Stimulated activated CD4-positive, alpha-beta T cell treated with anti-CD3 and anti-CD28 coated beads, Interleukin-4, amount 100 ng/mL, for 1 hour (primary cell): Measurements from ENCODE around the gene NUMBL.
"Not testable (repeated sequence)": the region's sequence is repeated elsewhere in the genome, so short reads cannot be mapped to it uniquely, and the experiment has no call there.

Experiments
- DNase-seq: peaks from one replicate; pipeline ENCODE4 v3.0.0-alpha.2; 2020

Gene NUMBL

DNA sequence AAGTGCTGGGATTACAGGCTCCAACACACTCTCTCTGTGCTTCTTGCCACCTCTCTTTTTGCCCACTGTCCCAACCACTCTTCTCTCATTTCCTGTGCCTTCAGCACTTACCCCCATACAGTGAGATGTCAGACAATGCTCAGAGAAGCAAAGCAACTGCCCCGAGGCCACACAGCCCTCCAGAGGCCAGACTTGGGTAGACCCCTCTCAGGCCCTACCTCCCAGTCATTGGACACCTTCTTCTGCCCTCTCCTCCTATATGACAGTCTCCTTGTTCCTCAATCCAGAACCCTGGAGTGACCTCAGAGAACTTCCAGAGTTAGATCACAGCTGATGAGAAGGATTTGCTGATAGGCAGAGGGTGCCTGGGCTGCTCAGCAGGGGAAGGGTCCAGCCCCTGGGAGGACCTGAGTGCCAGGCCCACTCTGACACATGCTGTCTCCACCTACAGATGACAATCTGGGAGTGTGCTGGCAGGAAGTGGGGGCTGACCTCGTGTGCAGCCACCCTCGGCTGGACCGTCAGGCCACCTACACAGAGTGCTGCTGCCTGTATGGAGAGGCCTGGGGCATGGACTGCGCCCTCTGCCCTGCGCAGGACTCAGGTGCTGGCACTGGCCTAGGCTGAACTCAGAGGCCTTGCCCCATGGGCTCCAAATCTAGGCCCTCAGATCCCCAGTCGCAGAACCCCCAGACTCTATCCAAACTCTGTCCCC is 64.9 kb downstream of the NUMBL start:
- no peak for DNase-seq

DNA sequence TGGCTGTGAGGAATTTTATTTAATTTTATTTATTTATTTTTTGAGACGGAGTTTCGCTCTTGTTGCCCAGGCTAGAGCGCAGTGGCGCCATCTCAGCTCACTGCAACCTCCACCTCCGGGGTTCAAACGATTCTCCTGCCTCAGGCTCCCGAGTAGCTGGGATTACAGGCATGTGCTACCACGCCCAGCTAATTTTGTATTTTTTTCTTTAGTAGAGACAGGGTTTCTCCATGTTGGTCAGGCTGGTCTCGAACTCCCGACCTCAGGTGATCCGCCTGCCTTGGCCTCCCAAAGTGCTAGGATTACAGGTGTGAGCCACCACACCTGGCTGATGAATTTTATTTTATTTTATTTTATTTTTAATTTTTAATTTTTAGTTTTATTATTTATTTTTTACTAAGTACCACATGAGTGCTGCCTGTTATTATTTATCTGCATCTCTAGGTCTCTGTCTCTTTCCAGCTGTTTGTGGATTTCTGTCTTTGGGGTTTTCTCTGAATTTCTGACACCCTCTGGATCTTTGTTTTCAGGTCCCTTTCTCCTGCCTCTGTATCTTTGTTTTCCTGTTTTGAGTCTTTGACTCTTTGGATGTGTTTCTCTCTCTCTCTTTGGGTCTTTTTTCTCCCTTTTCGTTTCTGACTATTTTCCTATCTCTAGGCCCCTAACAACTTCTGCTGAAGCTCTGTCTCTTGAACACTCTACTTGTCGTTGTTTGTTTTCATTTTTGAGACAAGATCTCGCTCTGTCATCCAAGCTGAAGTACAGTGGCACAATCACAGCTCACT is 65.9 kb downstream of the NUMBL start:
- not testable (repeated sequence) for DNase-seq

DNA sequence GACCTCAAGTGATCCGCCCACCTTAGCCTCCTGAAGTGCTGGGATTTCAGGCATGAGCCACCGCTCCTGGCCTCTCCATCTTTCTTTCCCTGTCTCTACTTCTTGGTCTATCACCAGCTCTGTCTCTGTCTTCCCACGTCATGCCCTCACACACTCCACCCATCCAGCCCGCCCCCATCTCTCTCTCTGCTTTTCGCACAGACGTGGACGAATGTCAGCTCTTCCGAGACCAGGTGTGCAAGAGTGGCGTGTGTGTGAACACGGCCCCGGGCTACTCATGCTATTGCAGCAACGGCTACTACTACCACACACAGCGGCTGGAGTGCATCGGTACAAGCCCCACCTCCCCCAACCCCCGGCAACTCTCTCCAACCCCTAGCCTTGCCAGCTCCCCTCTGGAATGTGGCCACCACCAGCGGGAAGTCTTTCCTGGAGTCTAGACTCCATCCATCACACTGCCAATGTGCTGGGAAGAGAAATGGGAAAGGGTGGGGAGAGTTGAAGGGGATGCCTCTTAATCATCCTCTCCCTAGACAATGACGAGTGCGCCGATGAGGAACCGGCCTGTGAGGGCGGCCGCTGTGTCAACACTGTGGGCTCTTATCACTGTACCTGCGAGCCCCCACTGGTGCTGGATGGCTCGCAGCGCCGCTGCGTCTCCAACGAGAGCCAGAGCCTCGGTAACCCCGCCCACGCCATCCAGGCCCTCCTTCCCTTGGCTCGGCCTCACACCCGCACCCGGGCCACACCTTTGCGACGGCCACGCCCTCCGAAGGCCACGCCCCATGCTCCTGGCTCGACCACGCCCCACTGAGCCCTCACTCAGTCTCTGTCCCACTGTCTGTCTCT is 66.8 kb downstream of the NUMBL start:
- DNase-seq: no peak

DNA sequence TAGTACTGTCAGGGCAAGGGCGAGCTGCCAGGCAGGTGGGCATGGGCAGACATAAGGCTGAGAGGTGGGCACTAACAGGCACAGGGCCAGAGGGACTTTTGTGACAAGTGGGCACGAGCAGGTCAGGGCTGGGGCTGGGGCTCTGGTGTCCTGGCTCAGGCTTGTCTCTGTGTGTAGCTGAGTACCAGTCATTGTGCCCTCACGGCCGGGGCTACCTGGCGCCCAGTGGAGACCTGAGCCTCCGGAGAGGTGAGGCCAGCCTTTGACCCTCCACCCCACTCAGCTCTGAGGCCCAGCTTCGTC is 67.7 kb downstream of the NUMBL start:
- DNase-seq: no peak

DNA sequence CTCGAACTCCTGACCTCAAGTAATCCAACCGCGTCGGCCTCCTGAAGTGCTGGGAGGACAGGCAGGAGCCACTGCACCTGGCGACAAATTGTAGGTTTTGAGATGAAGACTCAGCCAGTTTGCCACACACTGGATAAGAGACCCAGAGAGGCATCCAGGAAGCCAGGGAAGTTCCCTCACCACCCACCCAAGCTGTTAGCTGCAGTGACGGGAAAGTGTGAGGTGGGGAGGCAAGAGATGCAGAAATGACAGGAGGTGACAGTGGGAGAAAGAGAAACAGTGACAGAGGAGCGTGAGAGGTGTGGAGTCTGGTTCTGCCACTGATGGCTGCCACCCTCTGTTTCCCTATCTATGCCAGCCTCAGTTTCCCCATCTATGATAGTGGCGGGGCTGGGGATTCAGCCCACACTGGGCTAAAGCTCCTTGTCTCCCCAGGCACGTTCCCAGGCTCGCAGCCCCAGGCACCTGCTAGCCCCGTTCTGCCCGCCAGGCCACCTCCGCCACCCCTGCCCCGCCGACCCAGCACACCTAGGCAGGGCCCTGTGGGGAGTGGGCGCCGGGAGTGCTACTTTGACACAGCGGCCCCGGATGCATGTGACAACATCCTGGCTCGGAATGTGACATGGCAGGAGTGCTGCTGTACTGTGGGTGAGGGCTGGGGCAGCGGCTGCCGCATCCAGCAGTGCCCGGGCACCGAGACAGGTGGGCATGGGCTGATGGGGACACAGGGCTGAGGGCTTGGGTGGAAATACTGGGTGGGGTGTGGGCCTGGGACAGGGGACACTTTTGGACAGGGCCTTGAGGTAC is 68.3 kb downstream of the NUMBL start:
- no peak for DNase-seq

DNA sequence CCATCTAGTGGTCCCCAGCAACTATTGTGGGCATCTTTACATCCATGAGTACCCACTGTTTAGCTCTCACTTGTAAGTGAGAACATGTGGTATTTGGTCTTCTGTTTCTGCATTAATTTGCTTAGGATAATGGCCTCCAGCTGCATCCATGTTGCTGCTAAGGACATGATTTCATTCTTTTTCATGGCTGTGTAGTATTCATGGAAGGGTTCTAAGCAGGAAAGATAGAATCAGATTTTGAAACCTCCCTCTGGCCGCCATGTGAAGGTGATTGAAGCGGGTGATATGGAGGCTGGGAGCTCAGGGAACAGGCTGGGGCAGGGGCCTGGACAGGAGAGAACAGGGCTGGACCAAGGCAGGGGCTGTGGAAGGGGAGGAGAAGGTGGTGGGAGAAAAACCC is 69.2 kb downstream of the NUMBL start:
- no peak for DNase-seq

DNA sequence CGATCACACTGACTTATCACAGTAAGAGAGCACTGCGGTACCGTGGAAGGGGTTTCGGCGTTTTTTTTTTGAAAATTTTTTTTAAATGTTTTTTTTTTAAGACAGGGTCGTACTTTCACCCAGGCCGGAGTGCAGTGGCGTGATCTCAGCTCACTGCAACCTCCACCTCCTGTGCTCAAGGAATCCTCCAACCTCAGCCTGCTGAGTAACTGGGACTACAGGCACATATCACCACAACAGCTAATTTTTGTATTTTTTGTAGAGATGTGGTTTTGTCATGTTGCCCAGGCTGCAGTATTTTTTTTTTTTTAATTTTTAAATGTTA is 70.3 kb downstream of the NUMBL start:
- DNase-seq: no peak

DNA sequence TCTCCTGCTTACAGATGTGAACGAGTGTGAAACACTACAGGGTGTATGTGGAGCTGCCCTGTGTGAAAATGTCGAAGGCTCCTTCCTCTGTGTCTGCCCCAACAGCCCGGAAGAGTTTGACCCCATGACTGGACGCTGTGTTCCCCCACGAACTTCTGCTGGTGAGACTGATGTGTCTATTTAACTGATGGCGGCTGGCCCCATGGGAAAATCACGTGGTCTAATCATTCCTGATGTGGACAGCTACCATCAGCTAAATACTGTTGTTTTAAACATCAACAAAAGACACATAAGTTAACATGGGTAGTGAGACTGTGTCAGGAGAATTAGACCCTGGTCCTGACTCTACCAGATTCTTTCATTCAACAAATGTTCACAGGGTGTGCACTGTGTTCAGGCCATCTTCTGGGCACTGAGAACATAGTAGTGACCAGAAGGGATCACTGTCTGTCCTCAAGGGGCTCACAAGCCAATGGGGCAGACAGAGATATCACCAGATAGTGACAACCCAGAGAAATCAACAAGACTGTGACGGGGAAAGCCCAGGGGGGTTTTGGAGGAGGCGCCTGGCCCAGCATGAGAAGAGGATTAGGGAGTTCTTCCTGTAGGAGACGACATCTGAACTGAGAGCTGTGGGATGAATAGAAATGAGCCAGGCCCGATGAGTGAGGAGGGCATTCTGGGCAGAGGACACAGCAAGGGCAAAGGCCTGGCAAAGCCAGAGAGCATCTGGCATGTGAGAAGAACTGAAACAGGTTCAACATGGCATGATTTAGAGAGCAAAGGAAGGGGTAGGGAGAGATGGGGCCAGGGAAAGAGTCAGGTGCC is 70.9 kb downstream of the NUMBL start:
- DNase-seq: no peak

DNA sequence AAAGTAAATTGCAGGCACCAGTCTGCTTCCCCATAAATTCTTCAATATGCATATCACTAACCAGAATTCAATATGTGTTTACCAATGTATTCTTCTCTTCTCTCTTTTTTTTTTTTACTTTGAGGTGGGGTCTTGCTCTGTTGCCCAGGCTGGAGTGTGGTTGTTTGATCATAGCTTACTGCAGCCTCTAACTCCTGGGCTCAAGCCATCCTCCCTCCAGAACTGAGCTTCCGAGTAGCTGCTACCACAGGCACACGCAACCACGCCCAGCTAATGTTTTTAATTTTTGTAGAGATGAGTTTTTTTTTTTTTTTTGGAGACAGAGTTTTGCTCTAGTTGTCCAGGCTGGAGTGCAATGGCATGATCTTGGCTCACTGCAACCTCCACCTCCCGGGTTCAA is 72.5 kb downstream of the NUMBL start:
- no peak for DNase-seq

DNA sequence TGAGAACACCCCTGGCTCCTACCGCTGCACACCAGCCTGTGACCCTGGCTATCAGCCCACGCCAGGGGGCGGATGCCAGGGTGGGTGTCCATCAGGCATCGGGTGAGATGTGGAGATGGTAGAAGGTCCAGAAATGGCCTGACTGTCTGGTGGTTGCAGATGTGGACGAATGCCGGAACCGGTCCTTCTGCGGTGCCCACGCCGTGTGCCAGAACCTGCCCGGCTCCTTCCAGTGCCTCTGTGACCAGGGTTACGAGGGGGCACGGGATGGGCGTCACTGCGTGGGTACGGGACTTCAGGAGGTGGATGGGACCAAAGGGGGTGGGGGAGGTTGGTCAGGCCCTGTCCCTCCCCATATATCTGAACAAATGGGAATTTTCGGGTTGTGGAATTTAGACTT is 73.5 kb downstream of the NUMBL start:
- DNase-seq: no peak

DNA sequence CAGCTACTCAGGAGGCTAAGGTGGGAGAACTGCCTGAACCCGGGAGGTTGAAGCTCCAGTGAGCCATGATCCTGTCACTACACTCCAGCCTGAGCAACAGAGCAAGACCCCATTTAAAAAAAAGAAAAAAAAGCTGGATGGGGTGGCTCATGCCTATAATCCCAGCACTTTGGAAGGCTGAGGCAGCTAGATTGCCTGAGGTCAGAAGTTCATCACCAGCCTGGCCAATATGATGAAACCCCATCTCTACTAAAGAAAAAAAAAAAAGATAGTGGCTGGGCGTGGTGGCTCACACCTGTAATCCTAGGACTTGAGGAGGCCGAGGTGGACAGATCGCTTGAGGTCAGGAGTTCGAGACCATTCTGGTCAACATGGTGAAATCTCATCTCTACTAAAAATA is 74.3 kb downstream of the NUMBL start:
- DNase-seq: no peak
